ENCODE data around the gene CPNE4. TPM values are rescaled to one million over a fixed set of nuclear protein-coding genes. Genes with fewer than 3 reads are reported as not detected.

Gene CPNE4
- total RNA-seq, 1 donor from 2014 or later, result 0.20 TPM

DNA sequence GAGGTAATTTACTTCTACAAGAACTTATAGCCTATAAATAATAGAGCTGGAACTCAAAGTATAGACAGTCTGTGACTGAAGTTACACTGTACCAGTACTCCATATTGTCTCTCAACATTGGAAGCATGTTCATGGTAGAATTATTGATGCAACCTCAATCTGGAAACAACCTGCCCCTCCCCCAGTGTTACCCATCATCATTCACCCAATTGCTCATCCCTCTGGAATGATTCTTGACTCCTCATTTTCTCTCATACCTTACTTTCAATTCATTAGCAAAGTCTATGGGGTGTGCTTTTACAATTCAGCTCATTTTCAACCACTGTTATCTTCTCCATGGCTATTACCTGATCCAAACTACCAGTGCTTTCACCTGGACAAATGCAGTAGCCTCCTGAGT is 151.7 kb downstream of the CPNE4 start:
- Mint-ChIP-seq H3K4me1 (no peaks in the 10 kb centered on the region), H3K27ac (no peak overlapping the region), H3K27me3 (ENCODE audit: low read depth) (peaks cover 4% of the 10 kb centered on the region)

DNA sequence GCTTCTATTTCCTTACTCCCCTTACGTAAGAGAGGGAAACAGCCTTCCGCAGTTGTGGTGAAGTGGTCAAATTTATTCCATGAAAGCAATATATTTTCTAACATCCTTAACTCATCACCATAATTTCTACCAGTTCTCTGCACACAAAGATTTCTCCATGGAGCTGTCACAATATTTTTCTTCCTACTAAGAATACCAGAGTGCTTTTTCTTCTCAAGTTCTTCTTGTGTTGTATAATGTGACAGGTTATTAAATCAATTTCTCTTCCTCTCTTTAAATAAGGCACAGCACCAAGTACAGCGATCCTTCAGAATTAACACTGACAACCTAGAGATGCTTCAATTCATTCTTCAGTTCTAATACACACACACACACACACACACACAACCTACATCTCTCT is 153.0 kb downstream of the CPNE4 start:
- no peak overlapping the region for H3K27ac Mint-ChIP-seq
- no peaks in the 10 kb centered on the region for H3K36me3 Mint-ChIP-seq
- H3K27me3 Mint-ChIP-seq (ENCODE audit: low read depth), result no peaks in the 10 kb centered on the region
- TF ChIP-seq, protein P1, sequence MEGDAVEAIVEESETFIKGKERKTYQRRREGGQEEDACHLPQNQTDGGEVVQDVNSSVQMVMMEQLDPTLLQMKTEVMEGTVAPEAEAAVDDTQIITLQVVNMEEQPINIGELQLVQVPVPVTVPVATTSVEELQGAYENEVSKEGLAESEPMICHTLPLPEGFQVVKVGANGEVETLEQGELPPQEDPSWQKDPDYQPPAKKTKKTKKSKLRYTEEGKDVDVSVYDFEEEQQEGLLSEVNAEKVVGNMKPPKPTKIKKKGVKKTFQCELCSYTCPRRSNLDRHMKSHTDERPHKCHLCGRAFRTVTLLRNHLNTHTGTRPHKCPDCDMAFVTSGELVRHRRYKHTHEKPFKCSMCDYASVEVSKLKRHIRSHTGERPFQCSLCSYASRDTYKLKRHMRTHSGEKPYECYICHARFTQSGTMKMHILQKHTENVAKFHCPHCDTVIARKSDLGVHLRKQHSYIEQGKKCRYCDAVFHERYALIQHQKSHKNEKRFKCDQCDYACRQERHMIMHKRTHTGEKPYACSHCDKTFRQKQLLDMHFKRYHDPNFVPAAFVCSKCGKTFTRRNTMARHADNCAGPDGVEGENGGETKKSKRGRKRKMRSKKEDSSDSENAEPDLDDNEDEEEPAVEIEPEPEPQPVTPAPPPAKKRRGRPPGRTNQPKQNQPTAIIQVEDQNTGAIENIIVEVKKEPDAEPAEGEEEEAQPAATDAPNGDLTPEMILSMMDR (IDR thresholded peaks at IDR 0.05; ENCODE audit: unreplicated experiment), result no peak
- H3K4me1 Mint-ChIP-seq, result no peaks in the 10 kb centered on the region
- H3K9me3 Mint-ChIP-seq, result no peaks in the 10 kb centered on the region
- no peak for DNase-seq (ENCODE audit: low spot score in 2 of 2, unreplicated experiment in 2 of 2)
- no peak overlapping the region for H3K4me3 Mint-ChIP-seq

More for the DNA sequence above, 151.7 kb downstream of the CPNE4 start:
- TF ChIP-seq, protein P1 (IDR thresholded peaks at IDR 0.05; ENCODE audit: unreplicated experiment), result no peak
- DNase-seq (ENCODE audit: low spot score in 2 of 2, unreplicated experiment in 2 of 2), result no peak
- Mint-ChIP-seq H3K36me3 (no peaks in the 10 kb centered on the region), H3K9me3 (no peaks in the 10 kb centered on the region), H3K4me3 (no peak overlapping the region)

DNA sequence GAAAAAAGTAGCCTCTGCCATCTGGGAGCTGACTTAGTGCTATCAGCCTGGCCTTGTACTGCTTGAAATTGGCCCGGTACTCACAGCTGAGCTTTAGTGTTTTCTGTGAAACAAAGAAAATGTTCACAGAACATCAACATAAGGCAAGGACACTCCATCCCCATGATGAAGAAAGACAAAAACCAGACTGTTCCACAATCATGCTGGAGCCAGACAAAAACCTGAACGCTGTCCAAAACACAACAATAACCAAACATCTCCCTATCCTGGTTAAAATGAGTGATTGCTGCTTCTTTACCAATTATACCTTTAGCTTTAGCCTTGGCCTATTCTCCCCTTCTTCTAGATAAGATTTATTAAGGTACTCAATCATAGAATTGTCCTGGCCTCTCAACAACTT is 153.9 kb downstream of the CPNE4 start:
- DNase-seq (ENCODE audit: low spot score in 2 of 2, unreplicated experiment in 2 of 2), result no peak
- H3K4me3 Mint-ChIP-seq, result no peak overlapping the region
- no peaks in the 10 kb centered on the region for H3K9me3 Mint-ChIP-seq
- H3K27me3 Mint-ChIP-seq (ENCODE audit: low read depth), result no peaks in the 10 kb centered on the region
- H3K36me3 Mint-ChIP-seq, result no peaks in the 10 kb centered on the region
- TF ChIP-seq, protein P1 (IDR thresholded peaks at IDR 0.05; ENCODE audit: unreplicated experiment), result no peak
- no peak overlapping the region for H3K27ac Mint-ChIP-seq
- no peaks in the 10 kb centered on the region for H3K4me1 Mint-ChIP-seq

DNA sequence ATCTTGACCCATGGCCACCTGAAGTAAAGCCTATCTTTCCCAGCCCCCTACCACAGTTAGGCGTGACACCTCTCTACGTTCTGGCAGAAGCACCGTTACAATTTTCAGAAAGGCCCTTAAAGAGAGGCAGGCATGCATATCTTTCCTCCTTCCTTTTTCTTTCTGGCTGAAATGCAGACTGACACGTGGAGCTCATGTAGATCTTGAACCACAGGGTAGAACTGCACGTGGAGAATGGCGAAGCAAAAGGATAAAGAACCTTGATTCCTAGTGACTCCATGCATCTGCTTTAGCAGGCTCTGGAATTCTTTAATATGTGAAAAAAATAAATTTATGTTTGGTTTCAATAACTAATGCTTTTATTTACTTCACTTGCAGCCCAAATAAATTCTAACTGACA is 166.6 kb downstream of the CPNE4 start:
- H3K9me3 Mint-ChIP-seq, result no peaks in the 10 kb centered on the region
- no peak overlapping the region for H3K27ac Mint-ChIP-seq
- peaks cover 13% of the 10 kb centered on the region for H3K27me3 Mint-ChIP-seq (ENCODE audit: low read depth)
- H3K36me3 Mint-ChIP-seq, result no peaks in the 10 kb centered on the region
- TF ChIP-seq, protein P1 (IDR thresholded peaks at IDR 0.05; ENCODE audit: unreplicated experiment), result no peak
- DNase-seq (ENCODE audit: low spot score in 2 of 2, unreplicated experiment in 2 of 2), result no peak
- no peak overlapping the region for H3K4me3 Mint-ChIP-seq
- H3K4me1 Mint-ChIP-seq, result no peaks in the 10 kb centered on the region

DNA sequence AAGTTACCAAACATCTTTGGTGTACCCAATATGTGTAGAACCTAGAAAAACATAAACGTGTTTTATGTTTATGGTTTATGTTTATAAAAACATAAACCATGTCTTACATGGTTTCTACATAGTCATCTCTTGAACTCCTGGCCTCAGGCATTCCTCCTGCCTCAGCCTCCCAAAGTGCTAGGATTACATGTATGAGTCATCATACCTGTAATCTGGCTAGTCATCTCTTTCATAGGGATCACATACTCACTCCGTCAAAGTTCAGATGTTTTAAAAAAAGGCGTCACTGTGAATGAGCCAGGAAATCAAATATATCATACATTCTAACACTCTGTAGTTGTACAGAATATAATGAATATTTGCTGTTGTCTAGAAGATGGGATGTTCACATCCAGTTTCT is 178.6 kb downstream of the CPNE4 start:
- no peaks in the 10 kb centered on the region for H3K36me3 Mint-ChIP-seq
- H3K4me1 Mint-ChIP-seq, result no peaks in the 10 kb centered on the region
- H3K27ac Mint-ChIP-seq, result no peak overlapping the region
- TF ChIP-seq, protein P1 (IDR thresholded peaks at IDR 0.05; ENCODE audit: unreplicated experiment), result no peak
- no peak overlapping the region for H3K4me3 Mint-ChIP-seq
- H3K9me3 Mint-ChIP-seq, result no peaks in the 10 kb centered on the region
- H3K27me3 Mint-ChIP-seq (ENCODE audit: low read depth), result peaks cover 10% of the 10 kb centered on the region
- no peak for DNase-seq (ENCODE audit: low spot score in 2 of 2, unreplicated experiment in 2 of 2)

DNA sequence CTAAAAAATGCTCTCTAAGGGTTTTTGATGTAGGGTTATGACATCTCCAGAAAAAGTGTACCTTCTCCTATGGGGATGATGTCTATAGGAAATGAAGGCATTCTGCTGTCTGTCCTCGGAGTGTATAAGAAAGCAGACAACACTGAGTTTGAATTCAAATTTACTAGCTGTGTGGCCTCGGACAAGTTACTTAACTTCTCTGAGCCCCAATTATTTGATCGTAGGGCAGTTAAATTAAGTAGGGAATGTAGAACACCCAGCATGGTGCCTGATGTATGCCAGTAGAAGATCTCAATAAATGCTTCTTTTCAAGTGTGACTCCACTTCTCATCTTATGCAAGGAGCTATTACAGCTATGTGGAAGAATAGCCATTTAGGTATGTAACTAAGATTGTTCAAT is 184.6 kb downstream of the CPNE4 start:
- no peak for DNase-seq (ENCODE audit: low spot score in 2 of 2, unreplicated experiment in 2 of 2)
- H3K4me1 Mint-ChIP-seq, result no peaks in the 10 kb centered on the region
- H3K36me3 Mint-ChIP-seq, result no peaks in the 10 kb centered on the region
- H3K27me3 Mint-ChIP-seq (ENCODE audit: low read depth), result peaks cover 22% of the 10 kb centered on the region
- no peak overlapping the region for H3K4me3 Mint-ChIP-seq
- TF ChIP-seq, protein P1 (IDR thresholded peaks at IDR 0.05; ENCODE audit: unreplicated experiment), result no peak
- no peak overlapping the region for H3K27ac Mint-ChIP-seq
- no peaks in the 10 kb centered on the region for H3K9me3 Mint-ChIP-seq
